Measurements from ENCODE around the gene TMEM178B. TPM values are rescaled to one million over a fixed set of nuclear protein-coding genes. Genes with fewer than 3 reads are reported as not detected.

Gene TMEM178B
- total and polyA plus RNA-seq, 10 of the 15 experiments (the other 5 are each of a cell fraction or from before 2014, with no cell fraction given) = 0.01 to 1.1 (median 0.04) TPM; not detected in 2

DNA sequence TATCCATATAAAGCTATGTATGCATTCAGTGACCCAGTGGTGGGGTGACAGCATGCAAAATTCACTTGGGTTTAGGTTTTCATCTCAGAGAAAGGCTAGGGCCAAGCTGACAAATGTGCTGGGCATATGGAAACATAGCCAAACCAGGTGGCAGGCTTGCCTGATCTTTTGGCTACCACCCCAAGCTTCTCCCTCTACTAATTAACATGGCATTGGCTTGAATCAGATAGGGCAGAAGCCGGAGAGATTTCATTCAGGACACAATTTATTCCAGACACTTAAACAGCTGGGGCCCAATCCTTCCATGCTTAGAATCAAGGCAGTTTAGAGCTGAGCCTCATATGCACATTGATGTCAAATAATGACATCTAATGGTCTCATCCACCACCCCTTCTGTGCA is 381.9 kb downstream of the TMEM178B start (continued):
- TF ChIP-seq, protein P1, sequence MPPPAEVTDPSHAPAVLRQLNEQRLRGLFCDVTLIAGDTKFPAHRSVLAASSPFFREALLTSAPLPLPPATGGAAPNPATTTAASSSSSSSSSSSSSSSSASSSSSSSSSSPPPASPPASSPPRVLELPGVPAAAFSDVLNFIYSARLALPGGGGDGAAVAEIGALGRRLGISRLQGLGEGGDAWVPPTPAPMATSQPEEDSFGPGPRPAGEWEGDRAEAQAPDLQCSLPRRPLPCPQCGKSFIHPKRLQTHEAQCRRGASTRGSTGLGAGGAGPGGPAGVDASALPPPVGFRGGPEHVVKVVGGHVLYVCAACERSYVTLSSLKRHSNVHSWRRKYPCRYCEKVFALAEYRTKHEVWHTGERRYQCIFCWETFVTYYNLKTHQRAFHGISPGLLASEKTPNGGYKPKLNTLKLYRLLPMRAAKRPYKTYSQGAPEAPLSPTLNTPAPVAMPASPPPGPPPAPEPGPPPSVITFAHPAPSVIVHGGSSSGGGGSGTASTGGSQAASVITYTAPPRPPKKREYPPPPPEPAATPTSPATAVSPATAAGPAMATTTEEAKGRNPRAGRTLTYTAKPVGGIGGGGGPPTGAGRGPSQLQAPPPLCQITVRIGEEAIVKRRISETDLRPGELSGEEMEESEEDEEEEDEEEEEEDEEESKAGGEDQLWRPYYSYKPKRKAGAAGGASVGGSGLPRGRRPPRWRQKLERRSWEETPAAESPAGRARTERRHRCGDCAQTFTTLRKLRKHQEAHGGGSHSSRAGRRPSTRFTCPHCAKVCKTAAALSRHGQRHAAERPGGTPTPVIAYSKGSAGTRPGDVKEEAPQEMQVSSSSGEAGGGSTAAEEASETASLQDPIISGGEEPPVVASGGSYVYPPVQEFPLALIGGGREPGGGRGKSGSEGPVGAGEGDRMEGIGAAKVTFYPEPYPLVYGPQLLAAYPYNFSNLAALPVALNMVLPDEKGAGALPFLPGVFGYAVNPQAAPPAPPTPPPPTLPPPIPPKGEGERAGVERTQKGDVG (CRISPR knock-in tag; IDR thresholded peaks at IDR 0.05) = no peak
- TF ChIP-seq SRF (IDR thresholded peaks at IDR 0.05; ENCODE audit: low read depth in 2 of 2, low read length in 2 of 2) = no peak
- TF ChIP-seq, protein P2, sequence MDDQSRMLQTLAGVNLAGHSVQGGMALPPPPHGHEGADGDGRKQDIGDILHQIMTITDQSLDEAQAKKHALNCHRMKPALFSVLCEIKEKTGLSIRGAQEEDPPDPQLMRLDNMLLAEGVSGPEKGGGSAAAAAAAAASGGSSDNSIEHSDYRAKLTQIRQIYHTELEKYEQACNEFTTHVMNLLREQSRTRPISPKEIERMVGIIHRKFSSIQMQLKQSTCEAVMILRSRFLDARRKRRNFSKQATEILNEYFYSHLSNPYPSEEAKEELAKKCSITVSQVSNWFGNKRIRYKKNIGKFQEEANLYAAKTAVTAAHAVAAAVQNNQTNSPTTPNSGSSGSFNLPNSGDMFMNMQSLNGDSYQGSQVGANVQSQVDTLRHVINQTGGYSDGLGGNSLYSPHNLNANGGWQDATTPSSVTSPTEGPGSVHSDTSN (IDR thresholded peaks at IDR 0.05; ENCODE audit: insufficient replicate concordance, low read depth, low read length) = no peak
- TF ChIP-seq NR2C1 (IDR thresholded peaks at IDR 0.05) = no peak

DNA sequence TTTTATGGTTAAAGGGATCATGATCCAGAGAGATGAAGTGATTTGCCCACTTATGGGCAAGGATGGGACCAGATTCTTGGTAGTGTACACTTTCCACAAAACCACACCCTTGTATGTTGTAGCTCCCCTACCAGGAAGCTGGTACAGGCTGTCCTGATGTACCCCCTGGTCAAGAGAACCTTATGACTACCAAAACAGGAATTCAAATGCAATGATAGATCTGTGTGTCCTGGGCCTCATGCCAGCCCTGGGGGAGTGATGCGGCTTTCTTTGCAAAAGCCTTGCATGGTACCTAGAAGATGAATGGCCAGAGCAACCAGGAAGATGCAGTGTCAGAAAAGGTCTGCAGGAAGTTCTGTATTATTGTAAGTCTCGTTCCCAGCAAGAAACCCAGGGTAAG is 382.4 kb downstream of the TMEM178B start:
- H4K20me1 ChIP-seq (ENCODE audit: control insufficient read depth, insufficient read depth) = no peaks in the 10 kb centered on the region
- no peak for DNase-seq (ENCODE audit: low read depth, low spot score)
- 45% methylated on average over 2 of the region's 2 CpGs for WGBS (ENCODE audit: insufficient coverage, insufficient replicate concordance, low lambda C conversion rate, missing lambda C conversion rate)
- SMC1A ChIA-PET (ENCODE audit: uncharacterized antibody, unreplicated experiment) = no interaction called here
- no TSS peak for BruUV-seq (replicated peaks)
- no peaks in the 10 kb centered on the region; a peak in 1 of 4 replicates for H3K27me3 ChIP-seq (replicated peaks in 1 of 2; ENCODE audit: control insufficient read depth in 2 of 2, insufficient read depth in 2 of 2, low read length in 1 of 2)
- H3K4me3 ChIP-seq = no peak overlapping the region
- no peak overlapping the region for H3K9ac ChIP-seq (ENCODE audit: control insufficient read depth, insufficient read depth, low read length)
- RAD21 ChIA-PET (ENCODE audit: unreplicated experiment) = no interaction called here
- no peaks in the 10 kb centered on the region for H3K9me3 ChIP-seq (replicated peaks; ENCODE audit: control insufficient read depth, insufficient read depth, low read length)
- in situ Hi-C loops (cut with MboI) (no loop called here), intact Hi-C loops (cut with micrococcal nuclease; ENCODE audit: unreplicated experiment) (no loop called here)
- no peak overlapping the region for H3K4me2 ChIP-seq (ENCODE audit: control insufficient read depth, insufficient read depth)
- no peaks in the 10 kb centered on the region for H3K79me2 ChIP-seq (ENCODE audit: control insufficient read depth, insufficient read depth, low read length)
- no peak for FAIRE-seq
- CTCF ChIA-PET = no interaction called here
- no peak overlapping the region for H3K27ac ChIP-seq (ENCODE audit: control insufficient read depth, insufficient read depth)
- no peak overlapping the region for H2AFZ ChIP-seq (ENCODE audit: control insufficient read depth, low read depth, low read length)
- ATAC-seq = no peak
- POLR2A ChIA-PET = no interaction called here
- TF ChIP-seq, protein P3, sequence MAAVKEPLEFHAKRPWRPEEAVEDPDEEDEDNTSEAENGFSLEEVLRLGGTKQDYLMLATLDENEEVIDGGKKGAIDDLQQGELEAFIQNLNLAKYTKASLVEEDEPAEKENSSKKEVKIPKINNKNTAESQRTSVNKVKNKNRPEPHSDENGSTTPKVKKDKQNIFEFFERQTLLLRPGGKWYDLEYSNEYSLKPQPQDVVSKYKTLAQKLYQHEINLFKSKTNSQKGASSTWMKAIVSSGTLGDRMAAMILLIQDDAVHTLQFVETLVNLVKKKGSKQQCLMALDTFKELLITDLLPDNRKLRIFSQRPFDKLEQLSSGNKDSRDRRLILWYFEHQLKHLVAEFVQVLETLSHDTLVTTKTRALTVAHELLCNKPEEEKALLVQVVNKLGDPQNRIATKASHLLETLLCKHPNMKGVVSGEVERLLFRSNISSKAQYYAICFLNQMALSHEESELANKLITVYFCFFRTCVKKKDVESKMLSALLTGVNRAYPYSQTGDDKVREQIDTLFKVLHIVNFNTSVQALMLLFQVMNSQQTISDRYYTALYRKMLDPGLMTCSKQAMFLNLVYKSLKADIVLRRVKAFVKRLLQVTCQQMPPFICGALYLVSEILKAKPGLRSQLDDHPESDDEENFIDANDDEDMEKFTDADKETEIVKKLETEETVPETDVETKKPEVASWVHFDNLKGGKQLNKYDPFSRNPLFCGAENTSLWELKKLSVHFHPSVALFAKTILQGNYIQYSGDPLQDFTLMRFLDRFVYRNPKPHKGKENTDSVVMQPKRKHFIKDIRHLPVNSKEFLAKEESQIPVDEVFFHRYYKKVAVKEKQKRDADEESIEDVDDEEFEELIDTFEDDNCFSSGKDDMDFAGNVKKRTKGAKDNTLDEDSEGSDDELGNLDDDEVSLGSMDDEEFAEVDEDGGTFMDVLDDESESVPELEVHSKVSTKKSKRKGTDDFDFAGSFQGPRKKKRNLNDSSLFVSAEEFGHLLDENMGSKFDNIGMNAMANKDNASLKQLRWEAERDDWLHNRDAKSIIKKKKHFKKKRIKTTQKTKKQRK (IDR thresholded peaks at IDR 0.05; ENCODE audit: low read depth, low read length) = no peak
- TF ChIP-seq WRNIP1 (IDR thresholded peaks at IDR 0.05; ENCODE audit: borderline replicate concordance, low read depth, low read length) (no peak), ZSCAN29 (IDR thresholded peaks at IDR 0.05) (no peak), NR2F1 (conservative IDR thresholded peaks at IDR 0.05) (no peak)
- TF ChIP-seq, protein P2 (IDR thresholded peaks at IDR 0.05; ENCODE audit: insufficient replicate concordance, low read depth, low read length) = no peak
- H3K4me1 ChIP-seq (ENCODE audit: control insufficient read depth, insufficient read depth, low read length) = no peaks in the 10 kb centered on the region
- H3K36me3 ChIP-seq (ENCODE audit: control insufficient read depth in 2 of 2, insufficient read depth in 2 of 2, low read length in 1 of 2) = no peaks in the 10 kb centered on the region

Data from GM12878 (cell line).